Measurements from ENCODE around the gene RHOJ. TPM values are rescaled to one million over a fixed set of nuclear protein-coding genes. Genes with fewer than 3 reads are reported as not detected.
A peak's percentile ranks its signal among the peaks of the same experiment; 100 is the strongest.

The RHOJ gene
- total and polyA plus RNA-seq, 2 of the 13 experiments (the other 11 are each of a cell fraction or from before 2014, with no cell fraction given), result 0.22 to 1.3 TPM

GRCh38 chr14:63204407-63205043, at the start of gene RHOJ (continued):
- TF ChIP-seq ZHX2 (IDR thresholded peaks at IDR 0.05; ENCODE audit: low read depth) (0 out of 2 replicates have a peak, but pooled peaks have one; percentile 8), ZHX2 (CRISPR knock-in tag; IDR thresholded peaks at IDR 0.05; ENCODE audit: borderline replicate concordance) (no peak)

- no peak overlapping the region for H3K4me2 ChIP-seq (ENCODE audit: low read depth, low read length)
- in situ Hi-C loops (cut with HindIII; ENCODE audit: extremely low pct_ligation_motif_present, low pct_unique_long_range_greater_than_20kb), result loop anchor here (25.0 kb wide), 1 partner anchor 968 kb away; no protein-coding TSS in a partner anchor
- DNase-seq (ENCODE audit: low spot score) (no peak), ATAC-seq (no peak), FAIRE-seq (no peak)
- no TSS peak for BruUV-seq (replicated peaks)
- H2AFZ ChIP-seq (ENCODE audit: low read length), result no peak overlapping the region
- WGBS (ENCODE audit: low lambda C conversion rate), result under 1% methylated on average over 5 of the region's 5 CpGs
- H3K27ac ChIP-seq (ENCODE audit: extremely low read length, insufficient read depth, low read length), result no peak overlapping the region
- intact Hi-C loops (cut with micrococcal nuclease; ENCODE audit: unreplicated experiment), result no loop called here
- no peaks in the 10 kb centered on the region for H4K20me1 ChIP-seq (ENCODE audit: insufficient read depth, low read length)
- no peaks in the 10 kb centered on the region for H3K9me3 ChIP-seq (ENCODE audit: low read length)
- H3K27me3 ChIP-seq (ENCODE audit: control insufficient read depth in 1 of 2, insufficient read depth in 2 of 2, low read length in 2 of 2), result no peaks in the 10 kb centered on the region
- H3K9ac ChIP-seq (ENCODE audit: insufficient read depth, low read depth, low read length), result no peak overlapping the region
- ChIA-PET POLR2A (no interaction called here), CTCF (ENCODE audit: low intra/inter-chr PET ratio, low total read pairs) (no interaction called here)
- H3K4me1 ChIP-seq (ENCODE audit: insufficient read depth, low read length), result no peaks in the 10 kb centered on the region
- TF ChIP-seq HNRNPLL (IDR thresholded peaks at IDR 0.05; ENCODE audit: low read depth, low read length, poor library complexity, severe bottlenecking) (no peak), MAF1 (CRISPR knock-in tag; IDR thresholded peaks at IDR 0.05; ENCODE audit: borderline replicate concordance) (no peak)
- no peaks in the 10 kb centered on the region for H3K36me3 ChIP-seq (replicated peaks in 1 of 2; ENCODE audit: control insufficient read depth in 1 of 2, insufficient read depth in 2 of 2, low read length in 2 of 2)
- H3K4me3 ChIP-seq (replicated peaks in 1 of 3; ENCODE audit: insufficient read depth in 1 of 3, low read depth in 2 of 3, low read length in 3 of 3), result no peak overlapping the region
- H3K79me2 ChIP-seq (ENCODE audit: insufficient read depth, low read length), result no peaks in the 10 kb centered on the region
These were observed 48.6 kb upstream of the RHOJ start for GRCh38 chr14:63155511-63156185.
